ENCODE results near the gene C1orf53. TPM values are rescaled to one million over a fixed set of nuclear protein-coding genes. Genes with fewer than 3 reads are reported as not detected.
A peak's percentile ranks its signal among the peaks of the same experiment; 100 is the strongest.

The C1orf53 gene
- polyA plus RNA-seq, 3 donors, result 2.4 to 3.2 (median 2.8) TPM

- no peak for DNase-seq
These were observed 1.8 kb downstream of the C1orf53 start for GRCh38 chr1:197904126-197904787.

GRCh38 chr1:197905699-197906351, 3.4 kb downstream of the C1orf53 start:
- no peak for DNase-seq

- DNase-seq, result no peak
These were observed 5.6 kb downstream of the C1orf53 start for GRCh38 chr1:197907846-197908616.

GRCh38 chr1:197908716-197909220, 6.3 kb downstream of the C1orf53 start:
- DNase-seq, result no peak

GRCh38 chr1:197909384-197909783, 7.0 kb downstream of the C1orf53 start:
- DNase-seq, result no peak

- no peak for DNase-seq
These were observed 7.9 kb downstream of the C1orf53 start for GRCh38 chr1:197910120-197910991.

GRCh38 chr1:197911111-197911856, 8.9 kb downstream of the C1orf53 start:
- DNase-seq, result no peak

- no peak for DNase-seq
These were observed 9.6 kb downstream of the C1orf53 start for GRCh38 chr1:197911857-197912696.

- no peak for DNase-seq
These were observed 10.5 kb downstream of the C1orf53 start for GRCh38 chr1:197912739-197913494.

- no peak for DNase-seq
These were observed 11.3 kb downstream of the C1orf53 start for GRCh38 chr1:197913495-197914276.

- no peak for DNase-seq
These were observed 12.1 kb downstream of the C1orf53 start for GRCh38 chr1:197914510-197914909.

GRCh38 chr1:197915260-197915861, 12.9 kb downstream of the C1orf53 start:
- no peak for DNase-seq

GRCh38 chr1:197915862-197916499, 13.6 kb downstream of the C1orf53 start:
- DNase-seq, result peak; percentile 66

- no peak for DNase-seq
These were observed 14.1 kb downstream of the C1orf53 start for GRCh38 chr1:197916500-197916983.

GRCh38 chr1:197917805-197918651, 15.6 kb downstream of the C1orf53 start:
- no peak for DNase-seq

- DNase-seq, result no peak
These were observed 16.4 kb downstream of the C1orf53 start for GRCh38 chr1:197918807-197919345.
